Activated B cell treated with CpG ODN at 0.5 μM for 24 hours (primary cell): ENCODE data around the gene LAMA5. TPM values are rescaled to one million over a fixed set of nuclear protein-coding genes. Genes with fewer than 3 reads are reported as not detected.

Experiments
- ATAC-seq: fragments of 200-7000 bp; cut with Tn5 transposase; one replicate; pipeline ENCODE4 v1.10.0; 2021; ENCODE audit warnings: low read depth, mild to moderate bottlenecking, moderate library complexity
- CTCF ChIA-PET: fragments of 350-600 bp; sonication (Branson Sonifier 250); formaldehyde crosslinking; loops from one replicate; lab custom pipeline; 2021; ENCODE audit warnings: antibody characterized with exemption; lab: Charles Lee
- POLR2A ChIA-PET: fragments of 350-600 bp; sonication (Branson Sonifier 250); formaldehyde crosslinking; loops from one replicate; lab custom pipeline; 2021; ENCODE audit warnings: antibody characterized with exemption; lab: Charles Lee
- DNase-seq: peaks from one replicate; pipeline ENCODE4 v3.0.0; 2022
- H3K27ac Mint-ChIP-seq: one replicate; pipeline ENCODE4 v1.8.0; 2020; ENCODE audit warnings: mixed read lengths
- H3K27me3 Mint-ChIP-seq: one replicate; pipeline ENCODE4 v1.8.0; 2021; ENCODE audit warnings: mixed read lengths
- H3K36me3 Mint-ChIP-seq: one replicate; pipeline ENCODE4 v1.8.0; 2021; ENCODE audit warnings: low read depth, mixed read lengths
- H3K4me1 Mint-ChIP-seq: one replicate; pipeline ENCODE4 v1.8.0; 2021; ENCODE audit warnings: mixed read lengths
- H3K4me3 Mint-ChIP-seq: one replicate; pipeline ENCODE4 v1.8.0; 2020; ENCODE audit warnings: mild to moderate bottlenecking, mixed read lengths
- H3K9me3 Mint-ChIP-seq: one replicate; pipeline ENCODE4 v1.8.0; 2020; ENCODE audit warnings: mixed read lengths
- intact Hi-C: fragments of 100-400 bp; cut with micrococcal nuclease; formaldehyde crosslinking; loops from one replicate; pipeline ENCODE4 v1.15.1; 2024
- total RNA-seq: library from RNA; stranded (reverse); gene quantifications from 2 replicates; pipeline ENCODE4 v1.2.3, GENCODE V29; 2022
- TF ChIP-seq, protein P1 (sequence below): fragments of 200-600 bp; IDR thresholded peaks from one replicate; pipeline ENCODE4 v1.8.0; 2022; ENCODE audit warnings: antibody characterized with exemption, mild to moderate bottlenecking

Gene LAMA5
- total RNA-seq, 1 donor from 2014 or later = 24.8 TPM

DNA sequence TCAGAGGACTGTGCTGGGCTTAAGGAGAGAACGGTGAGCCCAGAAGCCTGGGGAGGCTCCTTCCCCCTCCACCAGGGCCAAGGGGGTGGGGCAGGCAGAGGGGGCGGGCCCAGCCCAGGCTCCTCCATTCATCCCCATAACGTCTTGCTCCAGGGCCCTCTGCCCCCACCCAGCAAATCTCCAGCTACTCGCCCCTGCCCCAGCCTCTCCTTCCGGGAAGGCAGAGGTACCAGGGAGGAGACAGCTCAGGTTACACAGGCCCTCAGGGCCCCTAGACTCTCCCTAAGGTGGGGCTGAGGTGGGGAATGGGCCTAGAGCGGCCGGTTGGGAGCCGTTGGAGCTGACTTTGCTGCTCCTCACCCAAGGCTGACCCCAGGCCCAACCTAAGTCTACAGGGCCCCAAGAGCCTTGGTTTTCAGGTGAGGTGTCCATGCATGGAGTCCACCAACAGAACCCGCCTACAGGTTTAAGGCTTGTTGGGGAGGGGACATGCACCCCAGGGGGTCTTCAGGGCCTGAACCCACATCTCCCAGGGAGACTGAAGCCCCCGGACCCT lies 1.2 kb downstream of the LAMA5 start:
- POLR2A ChIA-PET = interaction anchor here (0.5 to 1.8 kb wide), 5 partner anchors 14 to 220 kb away, joined by 3 to 8 read pairs (median 4); partner anchors contain the start of gene RPS21
- H3K27me3 Mint-ChIP-seq = peaks cover 2% of the 10 kb centered on the region
- no peak for DNase-seq
- peak overlapping the region; percentile 46 for H3K4me3 Mint-ChIP-seq
- CTCF ChIA-PET = interaction anchor here (1.4 to 1.9 kb wide), 3 partner anchors 16 to 65 kb away, joined by 3 to 6 read pairs (median 4); no protein-coding TSS in a partner anchor
- TF ChIP-seq, protein P1, sequence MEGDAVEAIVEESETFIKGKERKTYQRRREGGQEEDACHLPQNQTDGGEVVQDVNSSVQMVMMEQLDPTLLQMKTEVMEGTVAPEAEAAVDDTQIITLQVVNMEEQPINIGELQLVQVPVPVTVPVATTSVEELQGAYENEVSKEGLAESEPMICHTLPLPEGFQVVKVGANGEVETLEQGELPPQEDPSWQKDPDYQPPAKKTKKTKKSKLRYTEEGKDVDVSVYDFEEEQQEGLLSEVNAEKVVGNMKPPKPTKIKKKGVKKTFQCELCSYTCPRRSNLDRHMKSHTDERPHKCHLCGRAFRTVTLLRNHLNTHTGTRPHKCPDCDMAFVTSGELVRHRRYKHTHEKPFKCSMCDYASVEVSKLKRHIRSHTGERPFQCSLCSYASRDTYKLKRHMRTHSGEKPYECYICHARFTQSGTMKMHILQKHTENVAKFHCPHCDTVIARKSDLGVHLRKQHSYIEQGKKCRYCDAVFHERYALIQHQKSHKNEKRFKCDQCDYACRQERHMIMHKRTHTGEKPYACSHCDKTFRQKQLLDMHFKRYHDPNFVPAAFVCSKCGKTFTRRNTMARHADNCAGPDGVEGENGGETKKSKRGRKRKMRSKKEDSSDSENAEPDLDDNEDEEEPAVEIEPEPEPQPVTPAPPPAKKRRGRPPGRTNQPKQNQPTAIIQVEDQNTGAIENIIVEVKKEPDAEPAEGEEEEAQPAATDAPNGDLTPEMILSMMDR = no peak
- peak; percentile 25 for ATAC-seq
- H3K36me3 Mint-ChIP-seq = no peaks in the 10 kb centered on the region
- intact Hi-C loops = loop anchor here (5.0 kb wide), 1 partner anchor 184 kb away; the partner anchor contains the start of gene MTG2
- H3K27ac Mint-ChIP-seq = no peak overlapping the region
- no peaks in the 10 kb centered on the region for H3K9me3 Mint-ChIP-seq
- peaks cover 14% of the 10 kb centered on the region for H3K4me1 Mint-ChIP-seq

DNA sequence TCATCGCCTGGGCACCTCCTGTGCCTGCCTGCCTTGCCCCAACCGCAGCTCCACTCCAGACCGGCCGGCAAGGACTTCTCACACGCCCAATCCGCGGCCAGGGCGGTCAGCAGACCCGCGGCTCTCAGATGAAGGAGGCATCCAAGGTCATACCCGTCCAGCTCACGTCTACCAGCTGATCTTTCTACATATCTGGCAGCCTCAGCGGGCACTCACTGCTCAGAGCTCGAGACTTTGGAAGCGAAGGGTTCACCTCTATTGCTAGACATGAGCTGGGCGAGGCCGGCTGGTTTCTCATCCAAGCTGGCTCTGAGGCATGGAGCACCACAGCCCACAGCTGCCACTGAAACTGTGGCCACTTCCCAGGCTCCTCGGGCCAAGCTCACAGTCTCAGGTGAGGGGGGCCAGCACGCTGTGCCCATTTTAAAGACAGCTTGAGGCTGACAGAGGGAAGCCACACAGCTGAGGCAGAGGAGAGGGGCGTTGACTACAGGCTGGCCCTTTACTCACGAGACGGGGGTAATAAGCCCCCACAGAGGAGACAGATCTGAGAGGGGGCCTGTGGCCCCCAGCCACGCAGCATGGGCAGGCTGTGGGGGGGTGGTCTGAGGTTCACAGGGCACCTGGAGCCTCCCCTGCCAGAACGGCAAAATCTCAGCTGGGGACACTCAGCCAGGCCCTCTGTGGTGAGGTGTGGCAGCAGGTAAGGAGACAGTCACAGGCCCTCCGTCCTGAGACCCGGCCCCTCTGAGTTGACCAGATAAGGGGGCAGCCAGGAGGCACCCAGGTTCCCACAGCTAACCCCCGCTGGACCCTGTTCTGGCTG lies 2.0 kb downstream of the LAMA5 start:
- Mint-ChIP-seq H3K4me1 (peaks cover 14% of the 10 kb centered on the region), H3K9me3 (no peaks in the 10 kb centered on the region), H3K27ac (no peak overlapping the region), H3K36me3 (no peaks in the 10 kb centered on the region), H3K27me3 (peaks cover 2% of the 10 kb centered on the region), H3K4me3 (peak overlapping the region; percentile 55)
- no peak for DNase-seq
- CTCF ChIA-PET = interaction anchor here (1.4 to 1.5 kb wide), 2 partner anchors 17 to 64 kb away, joined by 3 to 6 read pairs; no protein-coding TSS in a partner anchor
- TF ChIP-seq, protein P1 = no peak
- POLR2A ChIA-PET = interaction anchor here (0.7 to 1.8 kb wide), 3 partner anchors 17 to 62 kb away, joined by 4 to 5 read pairs (median 4); no protein-coding TSS in a partner anchor
- intact Hi-C loops = loop anchor here (5.0 kb wide), 1 partner anchor 183 kb away; the partner anchor contains the start of gene MTG2
- ATAC-seq = no peak

DNA sequence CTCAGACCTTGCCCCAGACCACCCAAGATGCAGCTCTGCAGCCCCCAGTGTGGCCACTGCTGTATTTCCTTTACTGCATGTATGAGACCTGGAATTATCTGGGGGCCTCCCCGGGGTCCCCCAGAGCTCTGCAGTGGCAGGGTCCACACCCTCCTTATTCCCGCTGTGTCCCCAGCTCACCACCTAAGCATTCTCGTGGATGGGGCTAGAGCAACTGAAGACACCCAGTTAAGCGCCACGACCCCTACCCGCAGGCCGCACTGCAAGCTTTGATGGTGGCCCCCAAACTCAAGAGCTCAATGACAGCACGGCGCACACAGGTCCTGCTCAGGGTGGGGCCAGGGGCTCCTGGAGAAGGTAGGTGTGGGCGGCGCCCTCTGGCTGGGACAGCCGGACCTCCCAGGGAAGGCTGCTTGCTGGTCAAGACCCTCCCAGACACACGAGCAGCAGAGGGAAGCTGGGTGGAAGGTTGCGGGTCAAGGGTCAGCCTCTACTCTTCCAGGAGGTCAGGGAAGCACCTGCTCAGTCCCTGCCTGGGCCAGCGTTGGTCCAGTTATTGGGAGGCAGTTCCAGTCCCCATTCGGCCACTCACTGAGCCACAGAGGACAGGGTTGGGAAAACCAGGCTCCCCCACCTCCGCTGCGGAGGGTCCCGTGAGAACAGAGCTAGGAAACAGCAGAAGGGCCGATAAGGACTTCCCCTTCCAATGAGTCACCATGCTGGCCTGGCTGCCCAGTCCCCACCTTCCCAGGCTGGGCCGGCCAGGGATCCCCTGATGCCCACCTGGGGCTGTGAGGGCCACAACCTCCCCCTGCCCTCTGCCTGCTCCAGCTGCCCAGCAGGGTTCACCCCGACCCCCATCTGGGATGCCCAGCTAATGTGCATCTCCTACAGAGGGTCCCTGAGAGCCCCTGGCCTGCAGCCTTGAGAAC lies 2.9 kb downstream of the LAMA5 start:
- Mint-ChIP-seq H3K27ac (no peak overlapping the region), H3K4me1 (peaks cover 10% of the 10 kb centered on the region), H3K4me3 (no peak overlapping the region), H3K9me3 (no peaks in the 10 kb centered on the region), H3K27me3 (no peaks in the 10 kb centered on the region), H3K36me3 (no peaks in the 10 kb centered on the region)
- ATAC-seq (no peak), DNase-seq (no peak)
- ChIA-PET CTCF (interaction anchor here (1.5 kb wide), 1 partner anchor 63 kb away, joined by 3 read pairs; no protein-coding TSS in a partner anchor), POLR2A (interaction anchor here (1.2 to 1.8 kb wide), 3 partner anchors 11 to 61 kb away, joined by 3 to 4 read pairs (median 4); no protein-coding TSS in a partner anchor)
- TF ChIP-seq, protein P1 = no peak
- intact Hi-C loops = no loop called here

DNA sequence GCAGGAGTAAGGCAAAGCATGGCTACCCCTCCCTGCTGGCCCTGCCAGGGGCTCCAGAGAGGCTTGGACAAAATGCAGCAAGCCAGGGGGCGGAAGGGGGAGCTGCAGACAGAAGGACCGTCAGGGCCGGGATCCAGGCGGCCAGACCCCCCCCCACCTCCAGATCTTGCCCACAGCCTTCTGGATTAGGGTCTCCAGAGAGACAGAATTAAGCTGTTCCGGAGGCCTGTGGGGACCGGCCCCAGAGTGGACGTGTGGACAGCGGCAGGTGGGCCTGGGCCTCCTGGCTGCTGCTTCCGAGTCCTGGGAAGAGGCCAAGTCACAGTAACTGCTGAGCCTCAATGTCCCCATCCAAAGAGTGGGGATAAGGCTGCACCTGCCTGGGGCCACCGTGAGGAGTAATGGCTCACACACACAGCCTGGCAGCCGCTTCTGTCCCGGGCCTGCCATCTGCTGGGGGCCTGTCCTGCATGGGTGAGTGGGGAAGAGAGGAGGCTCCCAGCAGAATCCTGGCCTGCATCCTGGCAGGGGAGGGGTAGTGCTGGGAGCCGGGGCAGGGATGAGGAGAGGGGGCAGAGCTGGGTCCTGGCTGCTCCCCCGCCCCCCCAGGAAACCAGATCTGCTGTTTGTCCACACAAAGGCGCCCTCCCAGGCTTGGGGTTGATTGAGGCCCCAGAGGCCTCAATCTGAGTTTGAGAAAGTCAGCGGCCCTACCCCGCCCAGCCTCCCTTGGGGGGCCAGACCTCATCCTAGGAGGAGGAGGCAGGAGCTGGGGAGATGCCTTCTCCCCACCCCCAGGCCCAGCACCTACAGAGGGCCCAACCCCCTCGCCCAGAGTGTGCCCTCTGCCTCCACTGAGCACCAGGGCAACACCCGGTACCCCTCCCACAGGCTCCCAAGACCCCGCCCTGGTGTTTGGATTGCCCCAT lies 3.9 kb downstream of the LAMA5 start:
- no peaks in the 10 kb centered on the region for H3K27me3 Mint-ChIP-seq
- H3K9me3 Mint-ChIP-seq = no peaks in the 10 kb centered on the region
- H3K36me3 Mint-ChIP-seq = no peaks in the 10 kb centered on the region
- ChIA-PET POLR2A (interaction anchor here (1.3 kb wide), 1 partner anchor 12 kb away, joined by 3 read pairs; no protein-coding TSS in a partner anchor), CTCF (no interaction called here)
- DNase-seq = no peak
- H3K27ac Mint-ChIP-seq = no peak overlapping the region
- intact Hi-C loops = no loop called here
- H3K4me3 Mint-ChIP-seq = no peak overlapping the region
- no peak for ATAC-seq
- H3K4me1 Mint-ChIP-seq = peaks cover 3% of the 10 kb centered on the region
- TF ChIP-seq, protein P1 = no peak
